Liver (tissue), 9 donors: ENCODE results near the gene SWT1. TPM values are rescaled to one million over a fixed set of nuclear protein-coding genes. Genes with fewer than 3 reads are reported as not detected.
"Not testable (repeated sequence)": the region's sequence is repeated elsewhere in the genome, so short reads cannot be mapped to it uniquely, and the experiment has no call there.

ENCODE experiments used
- DNase-seq: peaks from one replicate; pipeline ENCODE4 v3.0.0-alpha.2; 2017; ENCODE audit warnings: low spot score
- H3K27ac ChIP-seq, 2 donors: one replicate each; pipeline ENCODE4 v1.7.0; 2013; ENCODE audit warnings: inconsistent platforms in 2 of 2, low read length in 2 of 2, control low read depth in 1 of 2, low read depth in 1 of 2, mild to moderate bottlenecking in 1 of 2
- H3K27me3 ChIP-seq, 4 donors: one replicate each; pipeline versions ENCODE4 v1.6.1 to v1.7.0; 2013; ENCODE audit warnings: low read length in 3 of 4, inconsistent platforms in 1 of 4, mild to moderate bottlenecking in 1 of 4, moderate library complexity in 1 of 4; ENCODE audit not compliant: control insufficient read depth in 4 of 4, insufficient read depth in 4 of 4
- H3K36me3 ChIP-seq, 4 donors: one replicate each; pipeline versions ENCODE4 v1.6.1 to v1.7.0; 2013; ENCODE audit warnings: low read length in 3 of 4, mild to moderate bottlenecking in 3 of 4, low read depth in 1 of 4, moderate library complexity in 1 of 4; ENCODE audit not compliant: control insufficient read depth in 4 of 4, insufficient read depth in 3 of 4
- H3K4me1 ChIP-seq, 4 donors: one replicate each; pipeline versions ENCODE4 v1.6.1 to v1.7.0; 2013; ENCODE audit warnings: low read length in 3 of 4, mild to moderate bottlenecking in 3 of 4, moderate library complexity in 1 of 4; ENCODE audit not compliant: control insufficient read depth in 4 of 4, insufficient read depth in 4 of 4
- H3K4me3 ChIP-seq, 3 donors: one replicate each; pipeline versions ENCODE4 v1.6.1 to v1.7.0; 2013; ENCODE audit warnings: low read length in 3 of 3, control low read depth in 1 of 3, low read depth in 1 of 3, mild to moderate bottlenecking in 1 of 3
- H3K9ac ChIP-seq, 2 donors: one replicate each; pipeline ENCODE4 v1.7.0; 2013; ENCODE audit warnings: low read length in 2 of 2, mild to moderate bottlenecking in 2 of 2, moderate library complexity in 2 of 2, control low read depth in 1 of 2, low read depth in 1 of 2
- H3K9me3 ChIP-seq, 4 donors: one replicate each; pipeline versions ENCODE4 v1.6.1 to v1.7.0; 2013; ENCODE audit warnings: low read length in 3 of 4; ENCODE audit not compliant: control insufficient read depth in 4 of 4
- EGR1 ChIP-seq, 2 donors: IDR thresholded peaks; 2 replicates each; pipeline ENCODE4 v1.6.1; 2016 to 2018; ENCODE audit warnings: antibody characterized with exemption in 2 of 2, low read depth in 2 of 2
- FOXA1 ChIP-seq: IDR thresholded peaks from 2 replicates; pipeline ENCODE4 v1.6.1; 2016; ENCODE audit warnings: antibody characterized with exemption
- FOXA2 ChIP-seq: IDR thresholded peaks from 2 replicates; pipeline ENCODE4 v1.6.1; 2016; ENCODE audit warnings: antibody characterized with exemption
- GABPA ChIP-seq, 2 donors: IDR thresholded peaks in 1 of 2; conservative IDR thresholded peaks in 1 of 2; 2 replicates each; pipeline ENCODE4 v1.6.1; 2016; ENCODE audit warnings: antibody characterized with exemption in 2 of 2, mild to moderate bottlenecking in 1 of 2, moderate library complexity in 1 of 2
- HNF4A ChIP-seq, 2 donors: conservative IDR thresholded peaks; 2 replicates each; pipeline ENCODE4 v1.6.1; 2016; ENCODE audit warnings: antibody characterized with exemption in 2 of 2, mild to moderate bottlenecking in 2 of 2
- HNF4G ChIP-seq: IDR thresholded peaks from 2 replicates; pipeline ENCODE4 v1.6.1; 2016; ENCODE audit warnings: antibody characterized with exemption
- JUND ChIP-seq, 2 donors: IDR thresholded peaks; 2 replicates each; pipeline ENCODE4 v1.6.1; 2016; ENCODE audit warnings: antibody characterized with exemption in 2 of 2
- MAX ChIP-seq: IDR thresholded peaks from 2 replicates; pipeline ENCODE4 v1.6.1; 2016; ENCODE audit warnings: antibody characterized with exemption
- NR2F2 ChIP-seq: IDR thresholded peaks from 2 replicates; pipeline ENCODE4 v1.6.1; 2016; ENCODE audit warnings: antibody characterized with exemption
- RAD21 ChIP-seq, 2 donors: IDR thresholded peaks; 2 replicates each; pipeline ENCODE4 v1.6.1; 2016; ENCODE audit warnings: antibody characterized with exemption in 2 of 2, mild to moderate bottlenecking in 2 of 2
- REST ChIP-seq: IDR thresholded peaks from 2 replicates; pipeline ENCODE4 v1.6.1; 2016; ENCODE audit warnings: antibody characterized with exemption, mild to moderate bottlenecking
- RXRA ChIP-seq, 2 donors: IDR thresholded peaks; 2 replicates each; pipeline ENCODE4 v1.6.1; 2017 to 2018; ENCODE audit warnings: antibody characterized with exemption in 2 of 2, mild to moderate bottlenecking in 1 of 2
- SP1 ChIP-seq: IDR thresholded peaks from 2 replicates; pipeline ENCODE4 v1.6.1; 2018; ENCODE audit warnings: antibody characterized with exemption, mild to moderate bottlenecking
- TAF1 ChIP-seq: conservative IDR thresholded peaks from 2 replicates; pipeline ENCODE4 v1.6.1; 2016; ENCODE audit warnings: antibody characterized with exemption, mild to moderate bottlenecking
- YY1 ChIP-seq: IDR thresholded peaks from 2 replicates; pipeline ENCODE4 v1.6.1; 2016; ENCODE audit warnings: antibody characterized with exemption, mild to moderate bottlenecking
- ZBTB33 ChIP-seq: IDR thresholded peaks from 2 replicates; pipeline ENCODE4 v1.6.1; 2016; ENCODE audit warnings: antibody characterized with exemption
- WGBS: extraction: QIAGEN DNeasy Blood & Tissue Kit; methylation state at CpG from one replicate; pipeline ENCODE4 v1.1.7; 2013; 5-methylcytosine and 5-hydroxymethylcytosine counted together
- polyA plus RNA-seq, 2 donors: library from polyadenylated mRNA; stranded (reverse) in 1 of 2; unstranded in 1 of 2; fragments of 200-250 nt in 1 of 2; fragments of >200 nt in 1 of 2; fragmentation: Nextera tagmentation in 1 of 2; extraction: Ambion mirVana in 1 of 2; gene quantifications; one replicate each; pipeline versions ENCODE4 v1.2.1 to v1.2.3, GENCODE V29; 2013 to 2015
- total RNA-seq, 2 donors: library from RNA; depleted of rRNA; stranded (reverse); fragments of >200 nt; gene quantifications; one replicate each; pipeline ENCODE4 v1.2.3, GENCODE V29; 2014
- TF ChIP-seq, protein P1 (sequence below): fragments of 150-350 bp; IDR thresholded peaks from 2 replicates; pipeline ENCODE4 v1.5.1; 2017; ENCODE audit warnings: improper control_type of control experiment, low read depth, low read length; ENCODE audit not compliant: missing input control
- TF ChIP-seq, protein P2 (sequence below): IDR thresholded peaks from 2 replicates; pipeline ENCODE4 v1.6.1; 2016; ENCODE audit warnings: antibody characterized with exemption
- donor health status: healthy.
- donor health status: healthy.
- donor health status: healthy.
- donor health status: healthy.
- donor health status: healthy.

SWT1 gene
- total and polyA plus RNA-seq, 4 donors = 0.99 to 7.8 (median 2.9) TPM

GRCh38 chr1:185249563-185249962 is 92.6 kb downstream of the SWT1 start:
- Histone ChIP-seq H3K27ac (no peak overlapping the region), H3K27me3 (no peaks in the 10 kb centered on the region), H3K9me3 (no peaks in the 10 kb centered on the region), H3K36me3 (no peaks in the 10 kb centered on the region), H3K4me1 (no peaks in the 10 kb centered on the region), H3K9ac (no peak overlapping the region), H3K4me3 (no peak overlapping the region)
- no peak for DNase-seq
- 70% methylated on average over 2 of the region's 2 CpGs for WGBS
- TF ChIP-seq JUND (IDR thresholded peaks at IDR 0.05) = no peak
- TF ChIP-seq TAF1 = no peak
- no peak for TF ChIP-seq NR2F2
- TF ChIP-seq SP1 = no peak
- TF ChIP-seq, protein P1, sequence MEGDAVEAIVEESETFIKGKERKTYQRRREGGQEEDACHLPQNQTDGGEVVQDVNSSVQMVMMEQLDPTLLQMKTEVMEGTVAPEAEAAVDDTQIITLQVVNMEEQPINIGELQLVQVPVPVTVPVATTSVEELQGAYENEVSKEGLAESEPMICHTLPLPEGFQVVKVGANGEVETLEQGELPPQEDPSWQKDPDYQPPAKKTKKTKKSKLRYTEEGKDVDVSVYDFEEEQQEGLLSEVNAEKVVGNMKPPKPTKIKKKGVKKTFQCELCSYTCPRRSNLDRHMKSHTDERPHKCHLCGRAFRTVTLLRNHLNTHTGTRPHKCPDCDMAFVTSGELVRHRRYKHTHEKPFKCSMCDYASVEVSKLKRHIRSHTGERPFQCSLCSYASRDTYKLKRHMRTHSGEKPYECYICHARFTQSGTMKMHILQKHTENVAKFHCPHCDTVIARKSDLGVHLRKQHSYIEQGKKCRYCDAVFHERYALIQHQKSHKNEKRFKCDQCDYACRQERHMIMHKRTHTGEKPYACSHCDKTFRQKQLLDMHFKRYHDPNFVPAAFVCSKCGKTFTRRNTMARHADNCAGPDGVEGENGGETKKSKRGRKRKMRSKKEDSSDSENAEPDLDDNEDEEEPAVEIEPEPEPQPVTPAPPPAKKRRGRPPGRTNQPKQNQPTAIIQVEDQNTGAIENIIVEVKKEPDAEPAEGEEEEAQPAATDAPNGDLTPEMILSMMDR = no peak
- TF ChIP-seq GABPA (IDR thresholded peaks at IDR 0.05 in 1 of 2, conservative IDR thresholded peaks at IDR 0.05 in 1 of 2) = no peak
- no peak for TF ChIP-seq EGR1 (IDR thresholded peaks at IDR 0.05; ENCODE audit: low read depth in 2 of 2)
- TF ChIP-seq ZBTB33 = no peak
- TF ChIP-seq FOXA1 = no peak
- no peak for TF ChIP-seq REST
- TF ChIP-seq YY1 = no peak
- TF ChIP-seq RAD21 (IDR thresholded peaks at IDR 0.05) = no peak
- TF ChIP-seq, protein P2, sequence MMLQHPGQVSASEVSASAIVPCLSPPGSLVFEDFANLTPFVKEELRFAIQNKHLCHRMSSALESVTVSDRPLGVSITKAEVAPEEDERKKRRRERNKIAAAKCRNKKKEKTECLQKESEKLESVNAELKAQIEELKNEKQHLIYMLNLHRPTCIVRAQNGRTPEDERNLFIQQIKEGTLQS = no peak
- no peak for TF ChIP-seq FOXA2
- TF ChIP-seq RXRA (IDR thresholded peaks at IDR 0.05) = no peak
- TF ChIP-seq HNF4A (conservative IDR thresholded peaks at IDR 0.05) = no peak
- no peak for TF ChIP-seq MAX

- Histone ChIP-seq H3K4me3 (no peak overlapping the region), H3K9me3 (no peaks in the 10 kb centered on the region), H3K9ac (no peak overlapping the region), H3K27me3 (no peaks in the 10 kb centered on the region), H3K4me1 (no peaks in the 10 kb centered on the region), H3K36me3 (no peaks in the 10 kb centered on the region), H3K27ac (no peak overlapping the region)
- WGBS = 97% methylated on average over 4 of the region's 4 CpGs
- TF ChIP-seq GABPA (IDR thresholded peaks at IDR 0.05 in 1 of 2, conservative IDR thresholded peaks at IDR 0.05 in 1 of 2) (no peak), FOXA2 (no peak), MAX (no peak), FOXA1 (no peak), HNF4G (no peak)
- DNase-seq = no peak
Observed at GRCh38 chr1:185250063-185250462, 93.1 kb downstream of the SWT1 start.

DNA sequence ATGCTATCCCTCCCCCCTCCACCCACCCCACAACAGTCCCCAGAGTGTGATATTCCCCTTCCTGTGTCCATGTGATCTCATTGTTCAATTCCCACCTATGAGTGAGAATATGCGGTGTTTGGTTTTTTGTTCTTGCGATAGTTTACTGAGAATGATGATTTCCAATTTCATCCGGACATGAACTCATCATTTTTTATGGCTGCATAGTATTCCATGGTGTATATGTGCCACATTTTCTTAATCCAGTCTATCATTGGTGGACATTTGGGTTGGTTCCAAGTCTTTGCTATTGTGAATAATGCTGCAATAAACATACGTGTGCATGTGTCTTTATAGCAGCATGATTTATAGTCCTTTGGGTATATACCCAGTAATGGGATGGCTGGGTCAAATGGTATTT is 95.0 kb downstream of the SWT1 start:
- 98% methylated on average over 3 of the region's 4 CpGs for WGBS

DNA sequence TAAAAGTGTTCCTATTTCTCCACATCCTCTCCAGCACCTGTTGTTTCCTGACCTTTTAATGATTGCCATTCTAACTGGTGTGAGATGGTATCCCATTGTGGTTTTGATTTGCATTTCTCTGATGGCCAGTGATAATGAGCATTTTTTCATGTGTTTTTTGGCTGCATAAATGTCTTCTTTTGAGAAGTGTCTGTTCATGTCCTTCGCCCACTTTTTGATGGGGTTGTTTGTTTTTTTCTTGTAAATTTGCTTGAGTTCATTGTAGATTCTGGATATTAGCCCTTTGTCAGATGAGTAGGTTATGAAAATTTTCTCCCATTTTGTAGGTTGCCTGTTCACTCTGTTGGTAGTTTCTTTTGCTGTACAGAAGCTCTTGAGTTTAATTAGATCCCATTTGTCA is 95.4 kb downstream of the SWT1 start:
- DNase-seq, H3K9ac ChIP-seq, H3K4me3 ChIP-seq, H3K9me3 ChIP-seq, H3K27ac ChIP-seq, H3K27me3 ChIP-seq, H3K36me3 ChIP-seq, H3K4me1 ChIP-seq: not testable (repeated sequence)
- no CpG with 5 or more reads among the region's 1 CpG for WGBS

More for the DNA sequence above, 95.0 kb downstream of the SWT1 start:
- not testable (repeated sequence) for H3K36me3 ChIP-seq, H3K27me3 ChIP-seq, H3K4me3 ChIP-seq, H3K9ac ChIP-seq, H3K9me3 ChIP-seq, DNase-seq, H3K27ac ChIP-seq, H3K4me1 ChIP-seq
